HepG2 (cell line): Measurements from ENCODE around the gene LRRN3.

Experiments used
- CHD2 ChIP-seq: IDR thresholded peaks from 2 replicates; pipeline ENCODE4 v1.6.1; 2011; ENCODE audit warnings: low read depth, low read length, improper control_type of control experiment
- CTCF ChIP-seq: sonication (generic); formaldehyde crosslinking; IDR thresholded peaks from 2 replicates; pipeline ENCODE4 v1.5.0; 2020; ENCODE audit warnings: mild to moderate bottlenecking, missing genetic modification reagents, moderate library complexity
- EZH2 ChIP-seq: conservative IDR thresholded peaks from 2 replicates; pipeline ENCODE4 v1.6.1; 2012; ENCODE audit warnings: mild to moderate bottlenecking, low read depth, low read length, moderate library complexity
- NR2C2 ChIP-seq: sonication (generic); formaldehyde crosslinking; IDR thresholded peaks from 2 replicates; pipeline ENCODE4 v1.4.0; 2020; ENCODE audit warnings: missing genetic modification reagents, mild to moderate bottlenecking, moderate library complexity, borderline replicate concordance
- PHB2 ChIP-seq: fragments of 450-650 bp; IDR thresholded peaks from 2 replicates; pipeline ENCODE4 v1.6.1; 2018; ENCODE audit not compliant: partially characterized antibody
- PHF21A ChIP-seq: sonication (generic); formaldehyde crosslinking; IDR thresholded peaks from 2 replicates; pipeline ENCODE4 v1.5.0; 2020; ENCODE audit warnings: mild to moderate bottlenecking, missing genetic modification reagents
- PRDM10 ChIP-seq: sonication (generic); formaldehyde crosslinking; IDR thresholded peaks from 2 replicates; pipeline ENCODE4 v1.4.0; 2020; ENCODE audit warnings: low read depth, missing genetic modification reagents
- RAD21 ChIP-seq: fragments of 450-650 bp; formaldehyde crosslinking; IDR thresholded peaks from 2 replicates; pipeline ENCODE4 v1.5.0; 2020; ENCODE audit warnings: mild to moderate bottlenecking
- RXRA ChIP-seq: sonication (generic); formaldehyde crosslinking; IDR thresholded peaks from 2 replicates; pipeline ENCODE4 v1.5.1; 2020; ENCODE audit warnings: missing genetic modification reagents
- SMC3 ChIP-seq: IDR thresholded peaks from 2 replicates; pipeline ENCODE4 v1.6.1; 2011; ENCODE audit warnings: low read length, improper control_type of control experiment
- ZBTB33 ChIP-seq: sonication (generic); formaldehyde crosslinking; IDR thresholded peaks from 2 replicates; pipeline ENCODE4 v1.4.0; 2020; ENCODE audit warnings: missing genetic modification reagents
- ZNF207 ChIP-seq: fragments of 450-650 bp; IDR thresholded peaks from 2 replicates; pipeline ENCODE4 v1.6.1; 2016; ENCODE audit warnings: antibody characterized with exemption, borderline replicate concordance
- TF ChIP-seq, protein P1 (sequence below): sonication (generic); formaldehyde crosslinking; IDR thresholded peaks from 2 replicates; pipeline ENCODE4 v1.8.1; 2023; ENCODE audit warnings: mild to moderate bottlenecking, inconsistent platforms, moderate library complexity, missing genetic modification reagents, borderline replicate concordance

- TF ChIP-seq CTCF (no peak), NR2C2 (no peak), EZH2 (no peak), CHD2 (no peak), SMC3 (no peak), ZBTB33 (CRISPR knock-in tag) (no peak), ZNF207 (no peak), PHB2 (no peak), RXRA (CRISPR knock-in tag) (no peak), PHF21A (no peak), PRDM10 (CRISPR knock-in tag) (no peak), RAD21 (CRISPR knock-in tag) (no peak)
- TF ChIP-seq, protein P1, sequence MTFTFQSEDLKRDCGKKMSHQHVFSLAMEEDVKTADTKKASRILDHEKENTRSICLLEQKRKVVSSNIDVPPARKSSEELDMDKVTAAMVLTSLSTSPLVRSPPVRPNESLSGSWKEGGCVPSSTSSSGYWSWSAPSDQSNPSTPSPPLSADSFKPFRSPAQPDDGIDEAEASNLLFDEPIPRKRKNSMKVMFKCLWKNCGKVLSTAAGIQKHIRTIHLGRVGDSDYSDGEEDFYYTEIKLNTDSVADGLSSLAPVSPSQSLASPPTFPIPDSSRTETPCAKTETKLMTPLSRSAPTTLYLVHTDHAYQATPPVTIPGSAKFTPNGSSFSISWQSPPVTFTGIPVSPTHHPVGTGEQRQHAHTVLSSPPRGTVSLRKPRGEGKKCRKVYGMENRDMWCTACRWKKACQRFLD (CRISPR knock-in tag): no peak
Measured at GRCh38 chr7:111080495-111081105, 10.3 kb upstream of the LRRN3 start.
